Neural progenitor cell (in vitro differentiated cells): Measurements from ENCODE around the gene RRBP1. TPM values are rescaled to one million over a fixed set of nuclear protein-coding genes. Genes with fewer than 3 reads are reported as not detected.

ENCODE experiments used
- DNase-seq: peaks from one replicate; pipeline ENCODE4 v3.0.0-alpha.2; 2016; ENCODE audit warnings: low spot score
- H2AFZ ChIP-seq: fragments of 200-600 bp; sonication (generic); replicated peaks from 2 replicates; pipeline ENCODE4 v1.6.1; 2016; ENCODE audit warnings: antibody characterized with exemption
- H3F3A ChIP-seq: fragments of 200-600 bp; sonication (generic); 2 replicates; pipeline ENCODE4 v1.6.1; 2016; ENCODE audit warnings: antibody characterized with exemption, low read depth
- H3K27ac ChIP-seq: fragments of 200-600 bp; sonication (generic); 2 replicates; pipeline ENCODE4 v1.5.1; 2016; ENCODE audit warnings: mild to moderate bottlenecking
- H3K27me3 ChIP-seq: fragments of 200-600 bp; sonication (generic); 2 replicates; pipeline ENCODE4 v1.6.1; 2016; ENCODE audit warnings: mild to moderate bottlenecking, moderate library complexity
- H3K36me3 ChIP-seq: fragments of 200-600 bp; sonication (generic); 2 replicates; pipeline ENCODE4 v1.5.1; 2016
- H3K4me1 ChIP-seq: fragments of 200-600 bp; sonication (generic); 2 replicates; pipeline ENCODE4 v1.6.1; 2016; ENCODE audit warnings: mixed run types
- H3K4me2 ChIP-seq: fragments of 200-600 bp; sonication (generic); 2 replicates; pipeline ENCODE4 v1.6.1; 2016
- H3K4me3 ChIP-seq: fragments of 200-600 bp; sonication (generic); 2 replicates; pipeline ENCODE4 v1.5.1; 2016
- H3K79me2 ChIP-seq: fragments of 200-600 bp; sonication (generic); 2 replicates; pipeline ENCODE4 v1.6.1; 2016; ENCODE audit warnings: low read depth
- H3K9ac ChIP-seq: fragments of 200-600 bp; sonication (generic); 2 replicates; pipeline ENCODE4 v1.6.1; 2016
- H3K9me3 ChIP-seq: fragments of 200-600 bp; sonication (generic); 2 replicates; pipeline ENCODE4 v1.5.1; 2016; ENCODE audit warnings: low read depth
- H4K20me1 ChIP-seq: fragments of 200-600 bp; sonication (generic); 2 replicates; pipeline ENCODE4 v1.6.1; 2016; ENCODE audit warnings: low read depth
- H3K27ac Mint-ChIP-seq: 3 replicates; pipeline ENCODE4 v1.8.0; 2021; ENCODE audit warnings: mixed read lengths
- H3K27me3 Mint-ChIP-seq: 2 replicates; pipeline ENCODE4 v1.8.0; 2022; ENCODE audit warnings: low read depth, mild to moderate bottlenecking, inconsistent platforms, moderate library complexity, mixed read lengths; ENCODE audit not compliant: insufficient read depth
- H3K36me3 Mint-ChIP-seq: 3 replicates; pipeline ENCODE4 v1.8.0; 2021; ENCODE audit warnings: mixed read lengths
- H3K4me1 Mint-ChIP-seq: 3 replicates; pipeline ENCODE4 v1.8.0; 2021; ENCODE audit warnings: mixed read lengths
- H3K4me3 Mint-ChIP-seq: 3 replicates; pipeline ENCODE4 v1.8.0; 2021; ENCODE audit warnings: mild to moderate bottlenecking, moderate library complexity, mixed read lengths
- H3K9me3 Mint-ChIP-seq: 3 replicates; pipeline ENCODE4 v1.8.0; 2020; ENCODE audit warnings: mixed read lengths
- CTCF ChIP-seq: fragments of 200-600 bp; sonication (generic); IDR thresholded peaks from 2 replicates; pipeline ENCODE4 v1.5.1; 2017; ENCODE audit warnings: antibody characterized with exemption, mild to moderate bottlenecking
- EZH2 ChIP-seq: fragments of 200-600 bp; sonication (generic); IDR thresholded peaks from 2 replicates; pipeline ENCODE4 v1.6.1; 2017; ENCODE audit warnings: antibody characterized with exemption, mild to moderate bottlenecking, moderate library complexity
- EZH2phosphoT487 ChIP-seq: fragments of 200-600 bp; sonication (generic); IDR thresholded peaks from 2 replicates; pipeline ENCODE4 v1.6.1; 2017; ENCODE audit warnings: antibody characterized with exemption
- total RNA-seq: library from RNA; depleted of rRNA; stranded (reverse); fragments of >200 nt; gene quantifications from 2 replicates; pipeline ENCODE4 v1.2.3, GENCODE V29; 2015; ENCODE audit warnings: low replicate concordance

RRBP1 gene
- total RNA-seq, 1 donor from 2014 or later: 18.2 TPM

GRCh38 chr20:17583126-17583525, 98.9 kb downstream of the RRBP1 start:
- Mint-ChIP-seq H3K9me3 (peaks cover 2% of the 10 kb centered on the region), H3K27me3 (no peaks in the 10 kb centered on the region), H3K27ac (no peak overlapping the region), H3K4me1 (no peaks in the 10 kb centered on the region), H3K36me3 (peaks cover 10% of the 10 kb centered on the region), H3K4me3 (no peak overlapping the region)
- Histone ChIP-seq H2AFZ (no peak overlapping the region), H3K9ac (no peak overlapping the region), H4K20me1 (peaks cover 32% of the 10 kb centered on the region), H3K27me3 (no peaks in the 10 kb centered on the region), H3K79me2 (peaks cover 86% of the 10 kb centered on the region), H3K36me3 (no peaks in the 10 kb centered on the region), H3K4me2 (no peak overlapping the region), H3K27ac (no peak overlapping the region), H3K9me3 (no peaks in the 10 kb centered on the region), H3K4me1 (no peaks in the 10 kb centered on the region), H3F3A (no peaks in the 10 kb centered on the region), H3K4me3 (no peak overlapping the region)
- DNase-seq: no peak
- TF ChIP-seq EZH2: no peak

GRCh38 chr20:17580895-17581294, 101.1 kb downstream of the RRBP1 start:
- Mint-ChIP-seq H3K27ac (no peak overlapping the region), H3K27me3 (no peaks in the 10 kb centered on the region)
- TF ChIP-seq EZH2: no peak
- TF ChIP-seq CTCF: no peak
- TF ChIP-seq EZH2phosphoT487: no peak

GRCh38 chr20:17579369-17580039, 102.5 kb downstream of the RRBP1 start:
- peaks cover 2% of the 10 kb centered on the region for H3K27me3 Mint-ChIP-seq
- no peak overlapping the region for H3K27ac Mint-ChIP-seq
- Histone ChIP-seq H3K4me3 (no peak overlapping the region), H4K20me1 (peaks cover 31% of the 10 kb centered on the region), H3K9ac (no peak overlapping the region), H3K36me3 (no peaks in the 10 kb centered on the region), H3K27me3 (no peaks in the 10 kb centered on the region), H3K4me2 (no peak overlapping the region), H3K4me1 (no peaks in the 10 kb centered on the region), H3K27ac (no peak overlapping the region), H3K9me3 (no peaks in the 10 kb centered on the region), H2AFZ (no peak overlapping the region), H3F3A (no peaks in the 10 kb centered on the region), H3K79me2 (peaks cover 87% of the 10 kb centered on the region)
- TF ChIP-seq CTCF (no peak), EZH2phosphoT487 (no peak), EZH2 (no peak)
- peaks cover 2% of the 10 kb centered on the region for H3K9me3 Mint-ChIP-seq
- H3K4me3 Mint-ChIP-seq: no peak overlapping the region
- H3K36me3 Mint-ChIP-seq: peaks cover 10% of the 10 kb centered on the region
- no peaks in the 10 kb centered on the region for H3K4me1 Mint-ChIP-seq
- no peak for DNase-seq

More at GRCh38 chr20:17580895-17581294, 101.1 kb downstream of the RRBP1 start:
- H3K4me3 Mint-ChIP-seq: no peak overlapping the region
- no peak overlapping the region for H3K9ac ChIP-seq
- H2AFZ ChIP-seq: no peak overlapping the region
- H3K4me2 ChIP-seq: no peak overlapping the region
- H3K9me3 ChIP-seq: no peaks in the 10 kb centered on the region
- no peak for DNase-seq
- no peaks in the 10 kb centered on the region for H3K36me3 ChIP-seq
- no peak overlapping the region for H3K27ac ChIP-seq
- H3K36me3 Mint-ChIP-seq: peaks cover 10% of the 10 kb centered on the region
- H3K9me3 Mint-ChIP-seq: peaks cover 2% of the 10 kb centered on the region
- no peaks in the 10 kb centered on the region for H3K4me1 Mint-ChIP-seq
- peaks cover 85% of the 10 kb centered on the region for H3K79me2 ChIP-seq
- no peaks in the 10 kb centered on the region for H3K4me1 ChIP-seq
- H3F3A ChIP-seq: no peaks in the 10 kb centered on the region
- peaks cover 33% of the 10 kb centered on the region for H4K20me1 ChIP-seq
- no peaks in the 10 kb centered on the region for H3K27me3 ChIP-seq
- no peak overlapping the region for H3K4me3 ChIP-seq

GRCh38 chr20:17576215-17576614, 105.8 kb downstream of the RRBP1 start:
- no peak overlapping the region for H3K27ac ChIP-seq
- H3K4me1 ChIP-seq: peaks cover 18% of the 10 kb centered on the region
- TF ChIP-seq CTCF: no peak
- H3K4me3 ChIP-seq: no peak overlapping the region
- H3K36me3 Mint-ChIP-seq: peaks cover 8% of the 10 kb centered on the region
- H3K4me1 Mint-ChIP-seq: peaks cover 17% of the 10 kb centered on the region
- H3K9me3 ChIP-seq: no peaks in the 10 kb centered on the region
- no peaks in the 10 kb centered on the region for H3K27me3 ChIP-seq
- no peaks in the 10 kb centered on the region for H3F3A ChIP-seq
- H3K9ac ChIP-seq: no peak overlapping the region
- H3K27ac Mint-ChIP-seq: no peak overlapping the region
- H2AFZ ChIP-seq: no peak overlapping the region
- H3K9me3 Mint-ChIP-seq: peaks cover 2% of the 10 kb centered on the region
- no peak overlapping the region for H3K4me3 Mint-ChIP-seq
- H4K20me1 ChIP-seq: peaks cover 59% of the 10 kb centered on the region
- peaks cover 2% of the 10 kb centered on the region for H3K27me3 Mint-ChIP-seq
- DNase-seq: no peak
- H3K36me3 ChIP-seq: no peaks in the 10 kb centered on the region
- peaks cover 98% of the 10 kb centered on the region for H3K79me2 ChIP-seq
- H3K4me2 ChIP-seq: no peak overlapping the region
